Measurements from ENCODE around the gene HAUS8. TPM values are rescaled to one million over a fixed set of nuclear protein-coding genes. Genes with fewer than 3 reads are reported as not detected.

The HAUS8 gene
- total and polyA plus RNA-seq, 2 donors (not counting 3 experiments of a cell fraction or from before 2014, with no cell fraction given): 9.6 to 30.3 TPM

- intact Hi-C loops (cut with micrococcal nuclease): no loop called here
- Histone ChIP-seq H3K9ac (replicated peaks; ENCODE audit: extremely low read depth, insufficient read depth, low read length) (no peak overlapping the region), H3K4me3 (replicated peaks in 1 of 3; ENCODE audit: insufficient read depth in 1 of 3, low read depth in 1 of 3, low read length in 3 of 3) (no peak overlapping the region), H3K27me3 (ENCODE audit: control insufficient read depth in 2 of 2, insufficient read depth in 2 of 2, low read length in 2 of 2) (no peaks in the 10 kb centered on the region), H3K27ac (ENCODE audit: insufficient read depth, low read depth, low read length) (no peak overlapping the region), H2AFZ (ENCODE audit: low read depth, low read length) (no peak overlapping the region), H4K20me1 (replicated peaks; ENCODE audit: control insufficient read depth, extremely low read depth, insufficient read depth, low read length) (no peaks in the 10 kb centered on the region), H3K4me1 (ENCODE audit: control insufficient read depth, extremely low read depth, insufficient read depth, low read length) (no peaks in the 10 kb centered on the region), H3K9me3 (replicated peaks; ENCODE audit: control insufficient read depth, insufficient read depth, low read length) (no peaks in the 10 kb centered on the region), H3K9me1 (replicated peaks; ENCODE audit: control insufficient read depth, extremely low read depth, insufficient read depth, low read length) (no peaks in the 10 kb centered on the region), H3K36me3 (ENCODE audit: control insufficient read depth in 2 of 2, extremely low read depth in 1 of 2, insufficient read depth in 2 of 2, low read length in 2 of 2) (peaks cover 0 to 2% of the 10 kb centered on the region in 2 experiments), H3K4me2 (ENCODE audit: insufficient read depth, low read length) (no peak overlapping the region), H3K79me2 (ENCODE audit: control insufficient read depth, insufficient read depth, low read length) (peaks cover 28% of the 10 kb centered on the region)
- no TSS peak for BruUV-seq (replicated peaks)
- FAIRE-seq (no peak), DNase-seq (ENCODE audit: low read depth, low spot score) (no peak)
- dilution Hi-C loops (cut with MboI; ENCODE audit: extremely low pct_ligation_motif_present, low sequenced_read_pairs): no loop called here
- TF ChIP-seq GATA2 (IDR thresholded peaks at IDR 0.05; ENCODE audit: insufficient read depth, insufficient read length, low read depth, low read length) (no peak), JUN (IDR thresholded peaks at IDR 0.05; ENCODE audit: borderline replicate concordance, insufficient read depth, insufficient read length, low read depth) (no peak), MYC (IDR thresholded peaks at IDR 0.05; ENCODE audit: low read depth, low read length) (no peak), MAX (IDR thresholded peaks at IDR 0.05; ENCODE audit: insufficient read depth, insufficient read length) (no peak), POLR2AphosphoS5 (IDR thresholded peaks at IDR 0.05; ENCODE audit: insufficient read depth, low read depth, low read length) (no peak), POLR2A (IDR thresholded peaks at IDR 0.05; ENCODE audit: low read depth, low read length) (no peak), EZH2 (IDR thresholded peaks at IDR 0.05; ENCODE audit: borderline replicate concordance, low read depth, low read length, severe bottlenecking) (no peak), FOS (IDR thresholded peaks at IDR 0.05; ENCODE audit: borderline replicate concordance, insufficient read depth, low read length) (no peak)
- TF ChIP-seq, protein P1, sequence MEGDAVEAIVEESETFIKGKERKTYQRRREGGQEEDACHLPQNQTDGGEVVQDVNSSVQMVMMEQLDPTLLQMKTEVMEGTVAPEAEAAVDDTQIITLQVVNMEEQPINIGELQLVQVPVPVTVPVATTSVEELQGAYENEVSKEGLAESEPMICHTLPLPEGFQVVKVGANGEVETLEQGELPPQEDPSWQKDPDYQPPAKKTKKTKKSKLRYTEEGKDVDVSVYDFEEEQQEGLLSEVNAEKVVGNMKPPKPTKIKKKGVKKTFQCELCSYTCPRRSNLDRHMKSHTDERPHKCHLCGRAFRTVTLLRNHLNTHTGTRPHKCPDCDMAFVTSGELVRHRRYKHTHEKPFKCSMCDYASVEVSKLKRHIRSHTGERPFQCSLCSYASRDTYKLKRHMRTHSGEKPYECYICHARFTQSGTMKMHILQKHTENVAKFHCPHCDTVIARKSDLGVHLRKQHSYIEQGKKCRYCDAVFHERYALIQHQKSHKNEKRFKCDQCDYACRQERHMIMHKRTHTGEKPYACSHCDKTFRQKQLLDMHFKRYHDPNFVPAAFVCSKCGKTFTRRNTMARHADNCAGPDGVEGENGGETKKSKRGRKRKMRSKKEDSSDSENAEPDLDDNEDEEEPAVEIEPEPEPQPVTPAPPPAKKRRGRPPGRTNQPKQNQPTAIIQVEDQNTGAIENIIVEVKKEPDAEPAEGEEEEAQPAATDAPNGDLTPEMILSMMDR (IDR thresholded peaks at IDR 0.05; ENCODE audit: extremely low read depth in 1 of 2, insufficient read depth in 1 of 2, low read depth in 1 of 2, low read length in 2 of 2): no peak
- POLR2A ChIA-PET: no interaction called here
- CTCF ChIA-PET: interaction anchor here (1.0 to 1.2 kb wide), 2 partner anchors 14 kb away, joined by 3 read pairs; no protein-coding TSS in a partner anchor
Observed at GRCh38 chr19:17121736-17122293, 46.6 kb upstream of the HAUS8 start.
